ENCODE data around the gene SSBP3.

SSBP3 gene

DNA sequence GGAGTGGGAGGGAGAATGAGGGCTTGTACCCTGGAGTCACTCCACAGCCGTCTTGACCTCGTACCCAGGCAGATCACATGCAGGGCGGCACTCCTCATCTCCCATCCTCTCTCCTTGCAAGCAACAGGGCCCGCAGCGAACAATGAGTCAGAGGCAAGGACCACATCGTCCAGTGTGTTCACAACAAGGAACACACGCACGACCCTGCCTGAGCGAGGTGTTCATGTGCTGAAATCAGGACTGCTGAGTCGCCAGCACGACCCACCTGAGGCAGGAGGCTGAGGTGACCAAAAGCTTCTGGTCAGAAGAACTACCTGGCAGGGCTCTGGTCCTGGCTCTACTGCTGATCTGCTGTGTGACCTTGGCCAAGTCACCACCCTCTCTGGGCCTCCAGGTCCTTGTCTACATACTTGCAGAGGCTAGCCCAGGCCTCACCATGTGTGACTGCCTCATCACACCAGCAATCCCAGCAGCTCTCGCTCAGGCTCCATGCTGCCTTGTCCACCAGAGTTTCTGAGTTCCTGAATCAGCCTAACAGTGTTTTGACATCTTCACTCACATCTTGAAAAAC is 78.0 kb downstream of the SSBP3 start:
- no peak for DNase-seq

DNA sequence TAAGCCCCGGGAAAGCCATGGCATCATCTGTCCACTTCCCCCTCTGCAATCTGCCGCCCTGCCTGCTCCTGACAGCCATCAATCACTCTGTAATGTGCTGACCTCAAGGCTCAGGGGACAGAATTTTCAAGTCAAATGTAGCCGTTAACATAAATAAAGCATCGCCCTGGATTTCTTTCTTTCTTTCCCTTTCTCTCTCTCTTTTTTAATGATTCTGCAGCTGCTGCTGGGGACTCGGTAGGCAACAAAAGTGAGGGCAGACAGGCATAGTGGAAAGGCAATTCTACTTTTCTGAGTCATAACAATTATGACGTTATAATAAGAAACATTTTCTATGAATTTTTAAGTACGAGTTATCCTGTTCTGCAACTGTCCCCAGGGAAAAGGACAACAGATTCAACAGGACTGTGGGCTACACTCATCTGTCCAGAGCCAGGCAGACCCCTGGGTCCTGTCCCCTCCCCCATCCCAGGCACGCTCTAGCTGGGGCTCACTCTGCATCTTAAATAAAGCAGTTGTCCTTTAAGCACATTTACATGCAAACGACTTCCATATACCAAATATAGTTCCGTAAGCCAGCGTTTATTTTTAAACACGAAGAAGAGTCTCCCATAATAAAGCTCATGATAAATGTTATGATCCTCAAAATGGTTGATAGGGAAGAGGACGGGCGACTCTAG is 78.7 kb downstream of the SSBP3 start:
- no peak for DNase-seq

DNA sequence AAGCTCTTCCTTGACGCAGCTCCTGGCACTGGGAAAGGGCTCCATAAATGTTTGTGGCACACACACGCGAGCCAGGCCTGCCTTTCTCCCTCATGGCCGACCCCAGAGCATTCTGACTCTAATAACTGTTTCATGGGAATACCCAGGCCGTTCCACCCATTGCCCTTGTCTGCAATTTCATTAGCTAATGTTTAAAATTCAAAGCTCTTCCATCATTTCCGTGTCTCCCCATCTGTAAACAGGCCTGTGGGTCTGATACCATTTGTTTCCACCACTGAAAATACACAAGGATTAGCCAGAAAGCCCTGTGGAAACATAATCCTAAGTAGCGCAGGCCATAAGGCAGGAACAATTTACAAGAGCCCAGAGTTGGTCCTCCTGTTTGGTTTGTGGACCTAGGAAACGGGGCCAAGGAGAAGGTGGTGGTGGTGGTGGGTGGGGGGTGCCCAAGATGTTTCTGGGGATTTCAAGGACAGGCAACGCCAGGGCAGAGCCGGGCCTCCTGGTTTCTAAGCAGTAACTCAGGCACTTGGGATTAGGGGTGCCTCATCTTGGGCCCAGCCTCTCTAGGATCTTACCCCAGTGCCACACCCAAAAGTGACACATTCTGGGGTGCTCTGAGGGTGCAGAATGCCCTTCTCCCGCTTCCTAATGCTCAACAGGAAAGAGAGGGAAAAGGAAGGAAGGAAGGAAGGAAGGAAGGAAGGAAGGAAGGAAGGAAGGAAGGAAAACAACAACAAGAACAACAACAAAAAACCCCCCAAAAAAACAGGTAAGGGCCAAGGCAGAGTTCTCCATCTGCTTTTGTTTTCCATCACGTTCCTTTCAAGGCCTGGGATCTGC is 79.4 kb downstream of the SSBP3 start:
- no peak for DNase-seq

DNA sequence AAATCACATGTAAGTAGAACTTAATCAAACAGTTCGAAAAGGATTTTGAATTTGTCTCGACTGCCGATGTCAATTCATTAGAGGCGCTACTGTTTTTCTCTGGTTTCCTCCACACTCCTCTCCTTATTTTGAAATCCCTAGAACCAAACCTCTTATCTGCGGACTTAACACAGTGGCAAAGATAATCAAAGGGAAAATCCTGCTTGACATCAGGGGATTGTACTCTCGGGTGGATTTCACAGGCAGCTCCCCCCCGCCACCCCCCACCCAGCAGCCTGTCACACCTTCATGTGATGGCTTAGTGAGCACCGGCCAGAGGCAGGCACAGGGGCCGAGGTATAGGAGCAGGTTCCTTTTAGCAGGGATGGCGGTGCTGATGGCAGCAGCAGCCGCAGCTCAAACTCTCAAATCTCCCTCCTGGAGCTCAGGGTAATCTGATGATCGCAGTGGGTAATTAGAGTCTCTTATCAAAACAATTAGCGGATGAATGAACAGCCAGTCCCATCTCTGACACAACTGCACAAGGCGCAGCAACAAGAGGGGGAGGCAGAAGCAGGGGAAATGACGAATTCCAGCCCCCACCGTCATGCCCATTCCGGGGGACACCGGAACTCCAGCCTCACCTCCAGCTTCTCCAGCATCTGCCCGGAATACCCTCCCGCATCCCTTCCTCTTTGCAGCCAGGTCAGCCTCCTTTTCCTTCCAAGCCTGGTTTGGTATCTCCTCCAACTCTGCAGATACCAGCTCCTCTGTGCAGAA is 80.3 kb downstream of the SSBP3 start:
- no peak for DNase-seq

DNA sequence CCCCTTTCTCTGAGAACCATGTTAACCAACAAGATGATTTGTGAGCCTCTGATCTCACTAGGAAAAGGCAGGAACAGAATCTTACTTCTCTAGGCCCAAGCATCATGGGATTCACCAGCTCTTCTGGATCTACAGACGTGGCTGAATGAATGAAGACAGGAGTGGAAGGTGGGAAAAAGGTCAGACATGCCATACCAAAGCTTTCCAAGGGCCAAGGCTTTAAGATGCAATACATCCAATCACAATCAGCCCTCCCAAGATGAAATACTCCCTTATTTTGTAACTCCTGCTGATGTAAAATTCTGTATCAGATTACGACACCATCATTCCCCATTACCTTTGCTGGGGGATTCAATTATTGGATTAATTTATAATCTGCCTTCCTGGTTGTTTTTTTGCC is 80.9 kb downstream of the SSBP3 start:
- no peak for DNase-seq

DNA sequence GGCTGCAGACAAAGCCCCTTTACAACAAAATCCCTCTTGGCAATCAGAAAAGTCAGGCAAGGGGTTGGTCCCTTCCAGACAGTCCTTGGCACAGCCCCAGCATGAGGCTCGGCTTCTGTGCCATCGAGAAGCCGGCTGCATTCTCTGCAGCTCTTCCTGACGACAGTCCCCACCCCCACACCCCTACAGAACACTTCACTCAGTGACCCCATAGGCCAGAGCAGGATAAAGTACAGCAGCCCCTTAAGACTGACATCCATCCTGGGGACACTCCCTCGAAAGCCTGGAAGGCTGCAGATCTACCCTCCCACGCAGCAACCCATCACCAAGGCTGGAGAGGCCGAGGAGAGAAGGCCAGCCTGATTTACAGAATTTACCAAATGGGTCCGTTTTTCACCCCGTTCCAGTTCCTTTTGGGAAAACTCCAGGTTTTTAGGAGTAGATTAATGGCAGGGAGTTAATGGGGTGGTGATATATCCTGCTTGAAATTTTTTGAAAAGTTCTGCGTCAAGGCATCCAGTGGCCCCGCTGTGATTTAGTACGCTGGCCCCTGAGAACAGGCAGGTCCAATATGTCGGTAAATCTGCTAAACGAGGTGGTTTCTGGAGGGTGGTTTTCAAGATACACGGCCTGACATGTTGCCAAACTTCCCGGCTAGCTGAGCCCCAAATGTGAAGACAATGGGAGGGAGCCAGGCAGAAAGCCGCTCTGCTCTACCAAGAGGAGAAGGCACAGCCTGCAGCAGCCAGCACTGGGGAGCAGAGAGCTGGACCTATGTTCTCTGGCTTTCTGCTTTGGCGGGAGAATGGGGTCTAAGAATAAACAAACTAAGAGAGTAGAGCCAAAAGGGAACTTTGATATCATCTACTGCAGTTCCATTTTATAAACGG is 81.7 kb downstream of the SSBP3 start:
- no peak for DNase-seq

DNA sequence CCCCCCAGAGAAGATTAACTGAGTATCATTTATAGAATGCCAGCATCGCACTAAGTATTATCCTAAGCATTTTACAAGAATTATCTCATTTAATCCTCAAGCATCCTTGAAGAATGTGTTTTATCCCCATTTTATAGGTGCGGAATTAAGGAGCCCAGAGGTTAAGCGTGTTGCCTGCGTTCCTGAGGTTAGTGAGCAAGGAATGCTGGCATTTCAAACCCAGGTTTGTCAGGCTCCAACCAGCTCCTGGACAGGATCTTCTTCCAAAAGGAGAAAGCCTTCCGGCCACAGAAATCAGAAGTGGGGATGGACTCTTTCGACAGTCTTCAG is 82.3 kb downstream of the SSBP3 start:
- DNase-seq: no peak

DNA sequence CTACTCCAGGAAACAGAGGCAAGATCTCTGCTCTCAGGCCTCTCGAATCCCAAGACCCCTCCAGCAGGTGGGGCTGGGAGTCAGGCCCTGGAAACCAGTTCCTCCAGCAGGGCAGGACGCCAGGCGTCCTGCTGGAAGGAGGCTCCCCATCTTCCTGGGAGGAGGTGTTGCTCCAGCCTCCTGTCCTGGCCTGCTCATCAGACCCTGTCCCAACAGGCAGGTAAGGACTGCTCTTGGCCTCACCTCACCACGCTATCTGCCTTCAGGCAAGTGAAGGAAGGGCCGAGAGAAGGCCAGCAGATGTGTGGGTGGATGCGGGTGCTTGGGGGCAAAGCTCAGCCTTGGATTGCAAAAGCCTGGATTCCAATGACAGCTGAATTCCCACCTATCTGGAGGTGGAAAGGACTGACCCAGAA is 82.9 kb downstream of the SSBP3 start:
- no peak for DNase-seq

DNA sequence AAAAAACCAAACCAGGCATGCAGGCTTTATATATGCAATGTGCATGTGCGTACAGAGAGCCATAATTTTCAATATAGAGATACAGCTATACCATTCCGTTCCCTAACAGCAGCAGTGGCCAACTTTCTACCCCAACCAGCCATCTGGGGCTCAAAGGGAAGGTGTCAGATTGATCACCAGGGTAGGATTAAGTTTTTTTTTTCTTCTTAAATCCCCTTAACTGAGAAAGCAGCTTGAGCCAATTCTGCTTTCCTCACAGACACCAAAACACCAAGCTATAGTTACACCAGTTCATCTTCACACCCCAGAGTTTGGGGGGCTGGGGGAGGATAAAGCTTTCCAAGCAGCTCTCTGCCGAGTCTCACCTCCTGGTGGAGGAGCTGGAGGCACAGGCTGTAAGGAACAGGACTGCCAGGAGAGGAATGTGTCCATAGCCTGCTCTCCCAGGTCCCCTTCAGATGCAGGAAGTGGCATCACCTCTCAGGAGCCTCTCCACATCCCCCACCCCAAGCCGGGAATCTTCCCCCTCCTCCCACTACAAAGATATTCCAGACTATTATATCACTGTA is 87.9 kb downstream of the SSBP3 start:
- DNase-seq: no peak

DNA sequence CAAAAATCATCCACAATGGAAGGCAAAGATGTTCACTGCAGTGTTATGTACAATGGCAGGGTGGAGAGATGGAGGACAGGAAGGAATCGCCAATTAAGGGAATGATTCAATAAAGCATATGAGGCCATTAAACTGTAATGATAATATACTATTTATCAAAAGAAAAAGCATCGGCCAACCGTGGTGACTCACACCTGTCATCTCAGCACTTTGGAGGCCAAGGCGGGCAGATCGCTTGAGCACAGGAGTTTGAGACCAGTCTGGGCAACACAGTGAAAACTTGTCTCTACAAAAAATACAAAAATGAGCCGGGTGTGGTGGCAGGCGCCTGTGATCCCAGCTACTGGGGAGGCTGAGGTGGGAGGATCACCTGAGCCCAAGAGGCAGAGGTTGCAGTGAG is 89.1 kb downstream of the SSBP3 start:
- DNase-seq: no peak

DNA sequence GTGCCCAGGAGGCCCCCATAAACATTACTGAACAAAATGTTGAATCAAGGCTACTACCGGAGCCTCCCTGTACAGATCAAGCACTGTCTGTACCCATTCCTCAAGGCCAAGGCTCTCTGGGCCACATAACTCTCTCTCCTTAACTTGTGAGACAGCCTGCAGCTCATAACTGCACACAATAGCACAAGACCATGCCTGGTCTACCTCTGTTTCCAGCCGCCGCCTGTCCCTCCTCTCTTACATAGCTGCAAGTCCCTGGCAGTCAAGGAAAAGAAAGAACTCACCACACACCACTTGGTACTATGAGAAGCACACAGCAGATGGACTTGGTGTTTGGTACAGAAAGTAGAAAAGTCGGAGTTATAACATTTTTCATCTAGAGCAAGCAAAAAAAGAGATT is 91.1 kb downstream of the SSBP3 start:
- DNase-seq: no peak

DNA sequence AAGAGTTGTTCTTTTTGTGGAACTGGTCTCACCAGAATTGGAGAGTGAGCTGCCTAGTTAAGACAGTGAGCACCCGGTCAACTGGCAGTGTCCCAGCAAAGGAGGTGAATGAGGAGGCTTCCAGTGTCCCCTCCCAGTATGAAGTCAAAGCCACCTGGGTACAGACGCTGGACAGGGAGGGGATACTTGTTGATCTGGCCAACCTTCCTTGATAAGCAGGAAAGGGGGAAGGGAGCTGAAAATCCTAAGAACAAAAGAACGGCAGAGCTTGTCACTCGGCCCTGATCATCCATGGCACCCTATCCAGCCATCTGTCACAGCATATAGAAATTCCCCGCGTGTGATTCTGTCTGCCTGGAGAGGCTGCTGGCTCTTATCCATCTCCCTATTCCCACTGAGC is 91.5 kb downstream of the SSBP3 start:
- peak; percentile 90 for DNase-seq

DNA sequence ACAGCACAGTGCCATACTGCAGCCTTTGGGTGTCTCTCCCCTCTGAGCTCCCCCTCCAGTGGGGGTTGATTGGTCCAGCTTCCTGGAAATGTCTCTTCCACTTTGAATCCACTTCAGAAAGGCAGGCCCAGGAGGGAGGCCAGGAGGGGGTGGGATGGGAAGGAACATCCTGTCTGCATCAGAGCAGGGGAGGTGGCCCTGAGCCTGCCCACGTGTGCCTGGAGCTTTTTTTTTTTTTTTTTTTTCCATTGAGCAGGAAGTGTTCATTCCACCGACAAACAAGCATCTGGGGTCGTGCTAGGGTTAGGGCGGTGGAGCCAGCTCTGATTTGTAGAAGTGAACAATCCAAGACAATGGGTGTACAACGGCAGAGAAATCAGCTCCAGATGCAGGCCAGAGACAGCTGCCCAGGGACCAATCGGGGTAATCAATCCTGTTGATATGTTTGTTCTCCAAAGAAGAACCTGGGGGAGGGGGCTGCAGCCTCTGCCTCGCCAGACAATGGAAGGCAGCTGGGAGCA is 93.3 kb downstream of the SSBP3 start:
- DNase-seq: peak; percentile 95

DNA sequence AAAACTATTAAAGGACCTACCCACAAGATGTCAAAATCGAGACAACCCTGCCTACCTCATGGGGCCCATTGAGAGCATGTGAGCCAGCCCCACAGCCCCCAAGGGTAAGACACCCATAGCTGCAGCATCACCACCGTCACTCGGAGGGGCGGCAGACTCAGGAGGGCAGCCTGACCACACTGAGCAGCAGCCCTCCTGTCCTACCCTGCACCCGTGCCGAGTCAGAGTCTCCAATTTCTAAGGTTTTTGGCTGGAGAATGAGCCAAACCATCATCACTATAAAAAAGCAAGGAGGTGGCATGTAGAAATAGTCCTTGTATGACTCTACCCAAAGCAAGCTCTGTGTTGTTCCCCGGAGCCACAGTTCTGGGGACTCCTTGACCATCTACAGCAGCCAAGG is 94.7 kb downstream of the SSBP3 start:
- no peak for DNase-seq

DNA sequence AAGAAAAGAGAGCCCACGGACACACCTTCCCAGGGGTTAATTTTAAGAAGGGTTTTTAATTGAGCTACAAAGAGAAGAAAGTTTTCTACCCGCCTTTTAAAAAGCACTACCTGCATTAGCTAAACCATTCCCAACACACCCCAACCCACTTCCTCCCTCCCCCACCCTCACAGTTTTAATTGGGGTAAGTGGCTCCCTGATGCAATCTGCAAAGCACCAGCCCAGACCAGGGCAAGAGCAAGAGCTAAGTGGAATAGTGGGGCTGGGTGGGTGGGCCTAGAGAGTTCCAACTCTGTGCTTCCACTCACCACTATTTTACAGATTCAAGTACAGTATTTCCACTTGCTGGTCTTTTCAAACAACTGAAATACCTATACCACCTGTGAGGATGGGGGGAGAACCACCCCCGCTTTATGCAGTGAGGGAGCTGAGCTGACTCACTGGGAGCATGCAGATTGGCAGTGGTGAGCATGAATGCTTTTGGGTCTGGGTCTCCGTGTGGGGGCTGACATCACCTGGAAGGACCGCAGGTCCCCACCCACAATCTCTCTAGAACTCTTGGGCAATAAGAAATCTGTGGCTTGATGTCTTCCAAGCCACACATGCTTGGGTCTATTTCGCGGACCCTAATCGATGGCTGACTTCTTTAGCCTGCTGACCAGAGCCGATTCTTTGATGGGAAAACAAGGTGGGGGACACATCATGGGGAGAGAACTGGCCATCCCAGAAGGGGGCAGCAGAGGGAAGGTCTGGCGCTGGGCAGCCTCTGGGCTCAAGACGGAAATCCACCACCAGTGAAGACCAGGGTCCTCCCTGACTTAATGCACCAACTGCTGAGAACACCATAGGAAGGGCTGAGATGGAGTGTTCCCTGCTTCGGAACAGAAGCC is 95.5 kb downstream of the SSBP3 start:
- DNase-seq: peak; percentile 38

DNA sequence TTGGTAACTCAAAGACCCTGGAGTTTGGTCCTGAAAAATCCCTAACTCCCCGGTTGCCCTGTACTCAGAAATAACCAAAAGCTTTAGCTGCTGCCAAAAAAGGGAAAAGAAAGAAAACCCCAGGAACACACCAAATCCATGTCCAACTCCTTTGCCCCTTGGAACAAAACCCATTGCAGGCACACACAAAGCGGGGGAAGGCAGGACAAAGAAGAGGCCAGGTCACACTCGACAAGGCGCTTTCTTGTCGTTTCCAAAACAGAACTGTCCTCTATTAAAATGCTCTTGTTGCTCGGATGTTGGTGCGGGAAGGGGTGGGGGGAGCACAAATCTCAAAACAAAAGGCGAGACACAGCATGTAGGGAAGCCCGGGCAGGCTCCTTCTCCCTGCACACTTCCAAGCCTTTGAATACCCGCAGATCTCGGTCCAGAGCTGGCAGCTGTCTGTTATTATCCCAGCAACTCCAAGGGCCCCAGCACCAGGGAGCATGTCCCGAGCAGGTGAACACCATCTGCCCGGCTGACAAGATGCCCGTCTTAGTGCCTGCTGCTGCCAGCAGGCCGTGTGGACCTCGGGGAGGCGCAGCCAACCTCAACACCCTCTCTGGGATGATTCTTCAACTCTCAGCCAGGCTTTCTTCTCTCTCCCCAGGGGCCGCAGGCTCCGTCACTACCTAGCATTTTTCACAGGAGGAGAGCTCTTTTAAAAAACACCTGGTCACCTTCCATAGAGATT is 96.4 kb downstream of the SSBP3 start:
- DNase-seq: no peak

DNA sequence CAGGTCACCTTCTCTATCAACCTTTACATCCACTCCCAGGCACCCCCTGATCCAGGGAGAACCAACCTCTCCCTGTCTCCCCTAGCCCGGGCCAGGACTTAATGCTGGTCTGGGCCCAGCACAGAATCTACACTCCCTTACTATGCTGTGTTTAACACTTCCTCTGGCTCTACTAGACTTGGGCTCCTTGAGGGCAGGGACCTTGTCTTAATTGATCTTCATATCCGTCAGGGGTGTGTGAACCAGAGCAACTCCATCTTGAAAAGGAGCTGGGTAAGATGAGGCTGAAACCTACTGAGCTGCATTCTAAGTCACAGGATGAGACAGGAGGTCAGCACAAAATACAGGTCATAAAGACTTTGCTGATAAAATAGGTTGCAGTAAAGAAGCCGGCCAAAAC is 98.9 kb downstream of the SSBP3 start:
- DNase-seq: no peak

DNA sequence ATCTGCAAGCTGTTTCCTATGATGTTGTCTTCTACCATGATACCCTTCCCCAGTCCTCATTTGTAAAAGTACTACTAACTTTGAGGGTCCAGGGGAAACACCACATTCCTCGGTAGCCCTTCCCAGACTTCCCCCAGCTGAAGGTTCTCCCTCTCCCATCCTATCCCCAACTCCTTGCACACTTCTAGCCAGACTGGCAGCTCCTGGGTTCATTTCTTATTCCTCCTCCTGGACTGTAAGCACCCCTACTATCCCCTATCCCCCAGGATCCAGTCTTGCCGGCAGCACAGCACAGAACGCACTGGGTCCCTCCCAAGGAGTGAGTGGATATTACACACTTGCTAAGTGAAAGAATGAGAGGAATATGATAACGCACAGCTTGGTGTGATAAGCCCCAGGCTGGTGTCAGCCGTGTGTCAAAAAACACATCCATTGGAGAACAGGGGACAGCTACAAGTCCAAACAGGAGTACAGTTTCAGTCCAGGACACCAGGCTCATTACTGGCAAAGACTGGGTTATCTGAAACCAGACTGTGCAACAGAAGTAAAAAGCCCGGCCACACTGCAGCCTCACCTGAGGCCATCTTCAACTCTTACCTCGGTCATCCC is 100.2 kb downstream of the SSBP3 start:
- DNase-seq: no peak

DNA sequence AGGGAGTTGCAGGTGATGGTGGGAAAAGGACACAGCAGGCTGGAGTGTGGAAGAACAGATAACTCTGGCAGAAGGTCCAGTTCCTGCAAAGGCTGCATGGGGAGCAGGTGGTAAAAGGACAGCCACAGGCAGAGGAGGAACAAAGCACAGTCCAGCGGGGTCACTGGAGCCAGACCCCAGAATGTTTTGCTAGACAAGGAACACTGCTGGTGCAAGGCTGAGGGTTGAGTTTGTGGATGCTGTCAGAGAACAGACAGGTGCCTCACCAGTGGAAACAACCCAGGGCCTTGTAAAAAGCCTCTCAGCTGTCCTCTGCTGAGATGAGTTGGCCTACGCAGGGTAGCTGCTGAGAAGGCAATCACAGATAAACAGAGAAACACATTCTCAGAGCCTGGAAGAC is 101.7 kb downstream of the SSBP3 start:
- no peak for DNase-seq
